ENCODE data around the gene C19orf44.
"Not testable (repeated sequence)": the region's sequence is repeated elsewhere in the genome, so short reads cannot be mapped to it uniquely, and the experiment has no call there.

C19orf44 gene

GRCh38 chr19:16495982-16496612, at the start of gene C19orf44, which contains the start of gene CALR3:
C19orf44 (plus strand) TSS chr19:16496394; CDS start chr19:16500793, 4,399 bp downstream.
CALR3 (minus strand) TSS chr19:16496167; CDS start chr19:16496129, 38 bp downstream.
- no peak for FAIRE-seq

- no peak for FAIRE-seq
Observed at GRCh38 chr19:16446724-16447368, 49.3 kb upstream of the C19orf44 start.

DNA sequence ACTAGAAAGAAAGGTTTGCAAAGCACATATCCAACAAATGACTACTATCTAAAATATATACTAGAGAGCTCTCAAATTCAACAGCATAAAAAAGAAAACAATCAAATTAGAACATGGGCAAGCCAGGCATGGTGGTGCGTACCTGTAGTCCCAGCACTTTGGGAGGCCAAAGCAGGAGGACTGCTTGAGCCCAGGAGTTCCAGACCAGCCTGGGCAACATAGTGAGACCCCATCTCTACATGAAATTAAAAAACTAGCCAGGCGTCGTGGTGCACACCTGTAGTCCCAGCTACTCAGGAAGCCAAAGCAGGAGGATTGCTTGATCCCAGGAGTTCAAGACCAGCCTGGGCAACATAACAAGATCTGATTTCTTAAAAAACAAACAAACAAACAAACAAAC, 47.3 kb upstream of the C19orf44 start:
- FAIRE-seq: not testable (repeated sequence)

DNA sequence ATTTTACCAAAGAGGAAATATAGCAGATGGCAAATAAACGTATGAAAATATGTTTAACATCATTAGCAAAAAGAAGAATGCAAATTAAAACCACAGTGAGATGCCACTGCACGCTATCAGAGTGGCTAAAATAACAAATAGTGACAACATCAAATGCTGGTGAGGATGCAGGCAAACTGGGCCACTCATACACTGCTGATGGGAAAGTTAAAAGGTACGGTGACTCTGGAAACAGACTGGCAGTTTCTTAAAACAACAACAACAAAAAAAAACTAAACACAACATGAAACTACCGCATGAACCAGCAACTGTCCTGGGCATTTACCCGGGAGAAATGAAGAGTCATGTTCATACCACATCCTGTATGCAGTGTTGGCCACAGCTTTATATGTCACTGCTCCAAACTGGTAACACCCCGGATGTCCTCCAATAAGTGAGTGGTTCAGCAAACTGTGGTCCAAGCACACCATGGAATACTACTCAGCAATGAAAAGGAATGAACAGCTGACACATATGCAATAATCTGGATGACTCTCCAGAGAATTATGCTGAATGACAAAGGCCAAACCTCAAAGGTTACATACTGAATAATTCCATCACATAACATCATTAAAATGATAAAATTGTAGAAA, 46.7 kb upstream of the C19orf44 start:
- FAIRE-seq: no peak

DNA sequence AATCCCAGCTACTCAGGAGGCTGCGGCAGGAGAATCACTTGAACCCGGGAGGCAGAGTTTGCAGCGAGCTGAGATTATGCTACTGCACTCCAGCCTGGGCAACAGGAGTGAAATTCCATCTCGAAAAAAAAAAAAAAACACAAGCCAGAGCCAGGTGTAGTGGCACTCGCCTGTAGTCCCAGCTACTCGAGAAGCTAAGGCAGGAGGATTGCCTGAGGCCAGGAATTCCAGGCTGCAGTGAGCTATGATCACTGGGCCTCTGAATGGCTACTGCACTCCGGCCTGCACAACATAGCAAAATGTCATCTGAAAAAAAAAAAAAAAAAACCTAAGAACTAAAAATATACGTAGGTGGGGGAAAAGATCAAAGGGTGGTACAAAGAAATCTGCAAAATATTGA, 43.9 kb upstream of the C19orf44 start:
- FAIRE-seq: no peak

- FAIRE-seq: no peak
Observed at GRCh38 chr19:16454351-16454918, 41.8 kb upstream of the C19orf44 start.

GRCh38 chr19:16455489-16455888, 40.7 kb upstream of the C19orf44 start:
- no peak for FAIRE-seq

DNA sequence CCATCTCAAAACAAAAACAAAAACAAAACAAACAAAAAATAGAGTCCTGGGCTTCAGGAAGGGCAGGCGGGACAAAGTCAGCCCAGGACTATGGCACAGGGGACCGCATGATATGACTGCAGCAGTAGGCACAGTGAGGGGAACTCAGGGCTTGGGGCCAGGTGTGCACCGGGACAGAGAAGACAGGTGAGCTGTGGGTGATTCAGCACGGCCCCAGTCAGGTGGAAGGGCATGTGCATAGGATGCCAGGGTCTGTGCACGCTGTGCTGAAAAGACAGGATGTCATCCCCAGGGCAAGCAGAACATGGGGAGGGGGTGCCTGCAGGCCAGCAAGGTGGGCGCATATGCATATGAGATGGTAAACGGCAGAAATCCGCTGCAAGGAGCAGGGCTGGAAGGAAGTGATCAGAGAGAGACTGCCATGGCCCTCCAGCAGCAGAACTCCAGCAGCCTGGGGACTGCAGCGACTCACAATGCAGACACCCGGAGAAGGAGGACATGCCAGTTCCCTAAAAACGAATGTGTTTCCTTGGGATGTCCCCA, 39.5 kb upstream of the C19orf44 start:
- FAIRE-seq: no peak

- FAIRE-seq: no peak
Observed at GRCh38 chr19:16457195-16457953, 38.8 kb upstream of the C19orf44 start.

- no peak for FAIRE-seq
Observed at GRCh38 chr19:16457954-16458331, 38.3 kb upstream of the C19orf44 start.

DNA sequence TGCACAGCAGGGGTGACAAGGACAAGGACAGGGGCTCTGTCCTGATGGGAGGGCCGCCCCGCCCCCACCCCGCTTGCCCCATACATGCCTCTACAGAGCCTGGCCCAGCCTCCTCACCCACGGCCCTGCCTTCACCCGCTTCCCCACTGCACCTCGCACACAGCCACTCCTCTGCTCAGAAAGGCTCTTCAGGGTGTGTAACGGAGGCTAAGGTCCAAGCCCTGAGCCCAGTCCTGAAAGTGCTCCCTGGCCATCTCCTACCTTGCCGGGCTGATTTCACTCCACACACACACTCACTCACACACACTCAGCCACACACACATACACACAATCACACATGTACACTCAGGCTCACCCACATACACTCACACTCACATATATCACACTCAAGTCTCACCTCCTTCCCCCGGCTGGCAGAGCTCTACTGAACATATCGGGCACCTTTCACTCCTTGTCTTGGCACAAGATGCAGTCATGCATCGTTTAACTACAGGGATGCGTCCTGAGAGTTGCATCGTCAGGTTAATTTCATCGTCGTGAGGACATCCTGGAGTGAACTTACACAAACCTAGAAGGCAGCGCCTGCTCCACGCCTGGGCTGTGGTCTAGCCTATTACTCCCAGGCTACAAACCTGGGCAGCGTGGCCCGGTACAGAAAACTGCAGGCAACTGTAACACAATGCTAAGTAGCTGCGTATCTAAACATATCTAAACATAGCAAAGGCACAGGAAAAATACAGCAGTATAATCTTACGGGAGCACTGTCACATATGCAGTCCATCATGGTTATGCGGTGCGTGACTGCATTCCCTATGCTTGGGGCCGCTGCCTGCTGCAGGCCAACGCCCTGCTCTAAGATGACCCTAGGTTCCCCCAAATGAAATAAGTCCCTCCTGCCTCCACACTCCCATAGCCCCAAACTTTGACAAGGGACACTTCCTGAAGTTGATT, 37.5 kb upstream of the C19orf44 start:
- no peak for FAIRE-seq

DNA sequence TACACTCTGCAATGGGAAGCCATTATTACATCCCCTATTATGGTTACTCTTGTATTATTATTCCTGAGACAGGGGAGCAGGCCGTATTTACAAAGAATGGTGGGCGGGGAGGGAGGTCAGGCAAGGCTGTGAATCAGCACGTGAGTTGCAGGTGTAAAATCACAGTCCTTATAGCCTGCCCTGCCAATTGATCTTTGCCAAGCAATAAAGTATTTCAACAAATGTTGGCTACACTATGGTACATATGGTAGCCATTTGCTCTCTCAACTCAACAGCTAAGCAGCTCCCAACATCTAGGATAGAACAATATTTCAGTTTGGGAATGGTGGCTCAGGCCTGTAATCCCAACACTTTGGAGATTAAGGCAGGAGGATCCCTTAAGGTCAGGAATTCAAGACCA, 36.5 kb upstream of the C19orf44 start:
- FAIRE-seq: no peak

DNA sequence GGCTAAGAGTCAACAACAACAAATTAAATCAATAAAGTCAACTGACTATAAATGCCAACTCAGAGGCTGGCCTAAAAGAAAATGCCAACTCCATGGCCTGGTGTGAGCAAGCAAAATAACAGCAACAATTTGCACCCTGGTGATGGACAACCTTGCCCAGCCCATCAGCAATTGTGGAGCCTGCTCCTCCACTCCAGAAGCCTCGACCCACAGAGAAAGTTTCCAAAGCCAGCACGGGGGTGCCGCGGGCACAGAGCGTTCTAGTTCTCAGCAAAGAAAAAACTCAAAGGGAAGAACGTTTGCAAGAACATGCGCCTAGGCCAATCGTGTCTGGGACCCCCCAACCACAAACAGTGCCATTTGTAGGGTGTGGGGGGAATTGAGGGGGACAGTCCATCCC, 35.7 kb upstream of the C19orf44 start:
- FAIRE-seq: no peak

DNA sequence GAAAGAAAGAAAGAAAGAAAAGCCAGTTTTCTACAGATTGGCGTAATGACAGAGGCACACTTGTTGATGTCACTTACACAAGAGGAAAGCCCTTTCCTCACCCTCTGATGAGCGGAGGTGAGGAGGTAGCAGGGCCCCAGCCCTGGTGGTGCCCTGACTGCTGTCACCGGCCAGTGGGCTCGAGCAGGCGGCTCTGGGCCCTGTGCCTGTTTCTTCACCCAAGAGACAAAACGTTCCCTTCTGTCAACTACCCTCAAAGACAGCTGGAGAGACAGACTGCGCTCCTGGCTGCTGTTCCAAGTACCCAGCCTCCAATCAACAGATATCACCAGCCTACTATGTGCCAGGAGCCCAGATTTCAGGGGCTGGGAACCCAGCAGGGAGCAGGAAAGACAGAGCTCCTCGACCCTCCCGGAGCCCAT, 34.6 kb upstream of the C19orf44 start:
- FAIRE-seq: no peak

DNA sequence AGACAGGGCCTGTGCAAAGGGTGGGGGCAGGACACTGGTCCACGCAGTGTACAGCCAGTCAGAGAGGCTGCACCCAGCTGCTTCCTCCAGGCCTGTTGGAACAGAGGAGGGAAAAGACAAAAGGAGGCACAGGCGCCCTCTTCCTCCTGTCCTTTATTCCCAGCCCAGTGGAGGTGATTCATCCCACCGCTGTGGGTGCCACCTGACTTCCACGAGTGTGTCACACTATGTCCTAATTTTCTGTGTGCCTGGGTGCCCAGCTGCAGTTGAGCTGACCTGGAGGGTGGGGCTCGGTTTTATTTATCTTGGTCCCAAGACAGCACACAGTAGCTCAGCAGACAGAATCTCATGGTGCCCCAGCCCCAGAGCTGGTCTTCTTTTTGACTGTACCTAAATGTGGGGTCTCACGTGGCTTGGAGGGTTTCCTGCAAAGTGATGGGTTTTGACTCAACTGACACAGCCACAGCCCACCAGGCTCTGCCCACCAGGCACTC, 33.4 kb upstream of the C19orf44 start:
- no peak for FAIRE-seq

GRCh38 chr19:16463341-16463990, 32.7 kb upstream of the C19orf44 start:
- no peak for FAIRE-seq

- no peak for FAIRE-seq
Observed at GRCh38 chr19:16463991-16464575, 32.1 kb upstream of the C19orf44 start.

- no peak for FAIRE-seq
Observed at GRCh38 chr19:16465239-16465638, 31.0 kb upstream of the C19orf44 start.

- FAIRE-seq: not testable (repeated sequence)
Observed at GRCh38 chr19:16466802-16467427, 29.3 kb upstream of the C19orf44 start.

- no peak for FAIRE-seq
Observed at GRCh38 chr19:16467581-16467980, 28.6 kb upstream of the C19orf44 start.
